ENCODE results near the gene PITRM1. TPM values are rescaled to one million over a fixed set of nuclear protein-coding genes. Genes with fewer than 3 reads are reported as not detected.

PITRM1 gene
- polyA plus RNA-seq, 1 experiment = 68.5 TPM

DNA sequence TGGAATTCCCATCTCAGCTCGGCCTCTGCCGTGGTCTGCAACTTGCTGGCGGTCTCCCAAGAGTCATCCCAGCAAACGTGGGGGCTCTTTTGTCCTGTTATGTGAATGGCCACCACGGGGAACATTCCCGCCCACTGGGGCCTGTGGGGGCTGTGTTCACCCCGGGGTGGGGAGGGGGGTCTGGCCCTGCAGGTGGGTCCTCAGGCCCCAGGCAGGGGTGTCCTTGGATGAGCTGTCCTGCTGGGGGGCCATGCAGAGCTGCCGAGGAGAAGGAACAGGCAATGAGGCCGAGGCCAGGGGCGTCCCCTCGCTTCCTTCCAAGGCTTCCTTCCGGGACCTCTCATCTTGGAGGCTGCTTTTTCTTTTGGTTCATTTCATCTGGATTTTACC, 24.4 kb upstream of the PITRM1 start:
- ChIA-PET CTCF (interaction anchor here (0.7 to 2.5 kb wide), 12 partner anchors 17 to 1574 kb away, joined by 3 to 10 read pairs (median 4); no protein-coding TSS in a partner anchor), POLR2A (interaction anchor here (1.1 kb wide), 1 partner anchor 1573 kb away, joined by 3 read pairs; no protein-coding TSS in a partner anchor)
- H3K36me3 ChIP-seq (ENCODE audit: control insufficient read depth, insufficient read depth, low read length) = no peaks in the 10 kb centered on the region
- TF ChIP-seq, protein P1, sequence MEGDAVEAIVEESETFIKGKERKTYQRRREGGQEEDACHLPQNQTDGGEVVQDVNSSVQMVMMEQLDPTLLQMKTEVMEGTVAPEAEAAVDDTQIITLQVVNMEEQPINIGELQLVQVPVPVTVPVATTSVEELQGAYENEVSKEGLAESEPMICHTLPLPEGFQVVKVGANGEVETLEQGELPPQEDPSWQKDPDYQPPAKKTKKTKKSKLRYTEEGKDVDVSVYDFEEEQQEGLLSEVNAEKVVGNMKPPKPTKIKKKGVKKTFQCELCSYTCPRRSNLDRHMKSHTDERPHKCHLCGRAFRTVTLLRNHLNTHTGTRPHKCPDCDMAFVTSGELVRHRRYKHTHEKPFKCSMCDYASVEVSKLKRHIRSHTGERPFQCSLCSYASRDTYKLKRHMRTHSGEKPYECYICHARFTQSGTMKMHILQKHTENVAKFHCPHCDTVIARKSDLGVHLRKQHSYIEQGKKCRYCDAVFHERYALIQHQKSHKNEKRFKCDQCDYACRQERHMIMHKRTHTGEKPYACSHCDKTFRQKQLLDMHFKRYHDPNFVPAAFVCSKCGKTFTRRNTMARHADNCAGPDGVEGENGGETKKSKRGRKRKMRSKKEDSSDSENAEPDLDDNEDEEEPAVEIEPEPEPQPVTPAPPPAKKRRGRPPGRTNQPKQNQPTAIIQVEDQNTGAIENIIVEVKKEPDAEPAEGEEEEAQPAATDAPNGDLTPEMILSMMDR (IDR thresholded peaks at IDR 0.05; ENCODE audit: insufficient read depth, low read depth, low read length) = no peak
- H3K27me3 ChIP-seq (ENCODE audit: control insufficient read depth, insufficient read depth, low read length) = peaks cover 26% of the 10 kb centered on the region
- H3K4me3 ChIP-seq (ENCODE audit: low read depth, low read length) = no peak overlapping the region
- DNase-seq (ENCODE audit: low read depth) = no peak

DNA sequence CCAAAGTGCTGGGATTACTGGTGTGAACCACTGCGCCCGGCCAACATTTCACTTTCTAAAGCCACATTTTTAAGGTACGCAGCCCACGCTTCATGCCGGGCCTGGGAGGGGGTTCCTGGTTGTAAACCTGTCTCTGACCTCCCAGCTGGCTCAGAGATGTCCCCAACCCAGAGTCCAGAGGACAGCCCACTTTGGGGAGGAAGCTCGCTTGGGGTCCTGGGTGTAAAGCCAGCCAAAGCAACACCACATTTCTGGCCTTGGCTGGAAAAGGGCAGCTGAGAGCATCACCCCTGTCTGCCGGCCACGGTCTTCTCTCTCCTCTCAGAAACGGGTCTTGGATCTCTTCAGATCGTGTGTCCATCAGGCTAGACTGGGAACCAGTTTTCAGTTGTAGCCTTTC, 23.9 kb upstream of the PITRM1 start:
- H3K4me3 ChIP-seq (ENCODE audit: low read depth, low read length) = no peak overlapping the region
- no peaks in the 10 kb centered on the region for H3K36me3 ChIP-seq (ENCODE audit: control insufficient read depth, insufficient read depth, low read length)
- H3K27me3 ChIP-seq (ENCODE audit: control insufficient read depth, insufficient read depth, low read length) = peaks cover 24% of the 10 kb centered on the region
- POLR2A ChIA-PET = interaction anchor here (1.1 kb wide), 1 partner anchor 1573 kb away, joined by 3 read pairs; no protein-coding TSS in a partner anchor
- TF ChIP-seq, protein P1 (IDR thresholded peaks at IDR 0.05; ENCODE audit: insufficient read depth, low read depth, low read length) = no peak
- CTCF ChIA-PET = interaction anchor here (0.7 to 2.5 kb wide), 7 partner anchors 17 to 1575 kb away, joined by 3 to 10 read pairs (median 4); no protein-coding TSS in a partner anchor
- DNase-seq (ENCODE audit: low read depth) = no peak

DNA sequence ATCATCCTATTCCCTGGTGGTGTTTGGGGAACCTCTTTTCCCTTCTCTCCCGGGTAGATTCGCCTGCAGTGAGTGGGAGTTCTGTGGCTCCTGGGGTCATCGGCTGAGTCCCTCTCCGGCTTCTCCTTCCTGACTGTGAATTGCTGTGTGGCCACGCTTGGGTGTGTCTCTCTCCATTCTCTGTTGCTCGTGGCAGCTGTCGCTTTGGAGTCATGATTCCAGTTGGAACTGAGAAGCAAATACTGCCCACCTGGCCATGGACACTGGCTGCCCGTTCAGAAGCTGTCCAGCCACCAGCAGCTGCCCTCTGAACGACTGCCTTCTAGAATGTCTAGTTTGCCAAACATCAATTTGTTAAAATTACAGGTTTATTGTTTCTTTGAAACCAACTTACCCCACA, 23.1 kb upstream of the PITRM1 start:
- H3K27me3 ChIP-seq (ENCODE audit: control insufficient read depth, insufficient read depth, low read length) = peaks cover 21% of the 10 kb centered on the region
- POLR2A ChIA-PET = no interaction called here
- no peak overlapping the region for H3K4me3 ChIP-seq (ENCODE audit: low read depth, low read length)
- DNase-seq (ENCODE audit: low read depth) = no peak
- CTCF ChIA-PET = interaction anchor here (2.3 to 2.5 kb wide), 2 partner anchors 8 to 1571 kb away, joined by 5 to 10 read pairs; no protein-coding TSS in a partner anchor
- TF ChIP-seq, protein P1 (IDR thresholded peaks at IDR 0.05; ENCODE audit: insufficient read depth, low read depth, low read length) = no peak
- no peaks in the 10 kb centered on the region for H3K36me3 ChIP-seq (ENCODE audit: control insufficient read depth, insufficient read depth, low read length)

DNA sequence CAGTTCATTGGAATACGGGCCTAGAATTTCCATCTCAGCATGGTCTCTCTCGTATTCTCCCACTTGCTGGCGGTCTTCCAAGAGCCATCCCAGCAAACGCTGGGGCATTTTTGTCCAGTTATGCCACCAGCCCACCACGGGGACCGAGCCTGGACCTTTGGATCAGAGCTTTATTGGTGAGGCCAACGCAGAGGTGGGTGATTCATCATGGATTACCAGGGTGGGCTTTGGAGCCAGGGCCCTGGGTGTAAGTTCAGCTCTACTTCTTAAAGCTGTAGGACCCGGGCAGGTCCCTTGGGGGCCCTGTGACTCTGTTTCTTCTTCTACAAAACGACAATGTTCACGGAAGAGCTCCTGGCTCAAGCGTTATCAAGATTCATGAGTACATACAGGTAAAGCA, 22.7 kb upstream of the PITRM1 start:
- TF ChIP-seq, protein P1 (IDR thresholded peaks at IDR 0.05; ENCODE audit: insufficient read depth, low read depth, low read length) = no peak
- H3K36me3 ChIP-seq (ENCODE audit: control insufficient read depth, insufficient read depth, low read length) = no peaks in the 10 kb centered on the region
- ChIA-PET POLR2A (no interaction called here), CTCF (interaction anchor here (1.1 to 2.3 kb wide), 2 partner anchors 9 to 45 kb away, joined by 3 to 5 read pairs; no protein-coding TSS in a partner anchor)
- H3K4me3 ChIP-seq (ENCODE audit: low read depth, low read length) = no peak overlapping the region
- H3K27me3 ChIP-seq (ENCODE audit: control insufficient read depth, insufficient read depth, low read length) = peaks cover 18% of the 10 kb centered on the region
- no peak for DNase-seq (ENCODE audit: low read depth)

DNA sequence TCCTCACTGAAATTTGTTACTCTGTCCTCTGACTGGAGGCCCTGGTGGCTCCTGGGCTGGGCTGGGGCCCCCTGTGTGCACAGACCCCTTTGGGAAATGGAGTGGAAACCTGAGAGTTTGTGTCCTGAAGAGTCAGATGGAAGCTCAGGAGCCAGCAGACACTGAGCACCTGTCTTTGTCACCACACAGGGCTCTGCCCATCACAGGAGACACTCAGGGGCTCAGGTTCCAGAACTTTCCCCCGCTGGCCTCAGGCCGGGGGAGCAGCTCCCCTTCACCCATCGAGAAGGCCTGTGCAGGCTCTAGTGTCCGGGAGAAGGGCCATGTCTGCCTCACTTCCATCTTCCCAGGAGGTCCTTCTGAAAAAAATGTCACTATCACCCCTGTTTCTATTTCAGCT, 22.3 kb upstream of the PITRM1 start:
- TF ChIP-seq, protein P1 (IDR thresholded peaks at IDR 0.05; ENCODE audit: insufficient read depth, low read depth, low read length) = no peak
- no peak for DNase-seq (ENCODE audit: low read depth)
- no peaks in the 10 kb centered on the region for H3K36me3 ChIP-seq (ENCODE audit: control insufficient read depth, insufficient read depth, low read length)
- H3K4me3 ChIP-seq (ENCODE audit: low read depth, low read length) = no peak overlapping the region
- CTCF ChIA-PET = interaction anchor here (1.1 to 2.3 kb wide), 2 partner anchors 9 to 45 kb away, joined by 3 to 5 read pairs; no protein-coding TSS in a partner anchor
- POLR2A ChIA-PET = no interaction called here
- peaks cover 16% of the 10 kb centered on the region for H3K27me3 ChIP-seq (ENCODE audit: control insufficient read depth, insufficient read depth, low read length)

Measured in BJ (cell line).